Islet precursor cell (in vitro differentiated cells): ENCODE results near the gene TTC12.
A peak's percentile ranks its signal among the peaks of the same experiment; 100 is the strongest.

Experiments used
- DNase-seq: peaks from one replicate; pipeline ENCODE4 v3.0.0-alpha.2; 2018

TTC12 gene

GRCh38 chr11:113331441-113331840 lies 17.1 kb downstream of the TTC12 start:
- no peak for DNase-seq

DNA sequence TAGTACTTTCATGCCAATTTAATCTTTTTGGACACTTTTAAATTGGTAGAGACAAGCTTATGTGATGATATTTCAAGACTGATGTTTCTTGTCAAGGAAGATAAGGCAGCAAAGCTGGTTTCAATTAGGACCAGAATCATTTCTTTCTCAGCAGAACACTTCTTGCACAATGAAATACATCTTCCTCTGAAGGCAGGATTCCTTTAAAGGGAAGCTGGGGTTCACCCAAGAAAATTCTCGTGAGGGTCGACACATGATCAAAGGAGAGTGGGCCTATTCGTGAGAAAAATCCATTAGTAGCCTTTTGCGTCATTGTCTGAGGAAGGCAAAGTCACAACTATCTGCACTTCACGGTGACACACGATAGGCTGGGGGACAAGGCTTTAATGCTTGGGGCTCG lies 17.6 kb downstream of the TTC12 start:
- DNase-seq, result no peak

GRCh38 chr11:113332638-113333329 lies 18.4 kb downstream of the TTC12 start:
- no peak for DNase-seq

- DNase-seq, result no peak
Observed at GRCh38 chr11:113334183-113334582, 19.8 kb downstream of the TTC12 start.

- peak; percentile 69 for DNase-seq
Observed at GRCh38 chr11:113338730-113339129, 24.3 kb downstream of the TTC12 start.

- no peak for DNase-seq
Observed at GRCh38 chr11:113339929-113340589, 25.7 kb downstream of the TTC12 start.

- DNase-seq, result no peak
Observed at GRCh38 chr11:113341388-113342165, 27.2 kb downstream of the TTC12 start.

DNA sequence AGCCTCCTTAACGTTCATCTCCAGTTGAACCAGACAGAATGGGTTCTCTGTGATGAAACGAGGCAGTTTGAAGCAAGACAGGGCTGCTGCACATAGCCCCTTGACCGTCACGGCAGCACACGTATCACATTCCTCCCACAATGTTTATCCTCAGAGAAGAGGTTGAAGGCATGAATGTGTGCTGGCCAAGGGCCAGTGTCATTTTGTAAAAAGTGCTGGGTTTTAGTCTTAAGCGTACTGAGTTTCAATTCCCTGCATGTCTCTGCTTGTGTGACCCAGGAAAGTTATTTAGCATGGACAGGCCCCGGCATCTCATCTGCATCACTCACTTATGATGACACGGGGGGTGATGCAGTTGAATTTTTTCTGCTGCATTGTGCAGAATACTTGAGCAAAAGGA lies 31.6 kb downstream of the TTC12 start:
- DNase-seq, result no peak

- no peak for DNase-seq
Observed at GRCh38 chr11:113349528-113349927, 35.1 kb downstream of the TTC12 start.

GRCh38 chr11:113350336-113351067 lies 36.1 kb downstream of the TTC12 start:
- no peak for DNase-seq

GRCh38 chr11:113351068-113351450 lies 36.7 kb downstream of the TTC12 start:
- no peak for DNase-seq

DNA sequence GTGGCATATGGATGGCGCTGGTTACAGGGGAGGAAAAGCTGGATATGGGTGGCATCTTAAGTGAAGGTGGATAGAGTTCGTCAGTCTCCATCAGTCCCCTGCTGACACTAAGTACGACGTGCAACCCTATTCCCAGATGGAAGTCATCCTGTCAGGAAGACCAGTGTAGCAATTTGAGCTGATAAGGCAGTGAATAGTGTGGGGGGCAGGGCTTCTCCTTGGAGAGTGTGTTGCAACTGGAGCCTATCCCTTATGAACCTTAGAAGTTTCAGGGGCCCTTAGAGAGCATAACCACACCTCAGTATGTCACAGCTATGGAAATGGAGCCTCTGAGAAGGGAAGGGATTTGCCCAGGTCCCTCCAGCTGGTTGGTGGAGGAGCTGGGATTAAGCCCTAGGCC lies 37.1 kb downstream of the TTC12 start:
- no peak for DNase-seq

DNA sequence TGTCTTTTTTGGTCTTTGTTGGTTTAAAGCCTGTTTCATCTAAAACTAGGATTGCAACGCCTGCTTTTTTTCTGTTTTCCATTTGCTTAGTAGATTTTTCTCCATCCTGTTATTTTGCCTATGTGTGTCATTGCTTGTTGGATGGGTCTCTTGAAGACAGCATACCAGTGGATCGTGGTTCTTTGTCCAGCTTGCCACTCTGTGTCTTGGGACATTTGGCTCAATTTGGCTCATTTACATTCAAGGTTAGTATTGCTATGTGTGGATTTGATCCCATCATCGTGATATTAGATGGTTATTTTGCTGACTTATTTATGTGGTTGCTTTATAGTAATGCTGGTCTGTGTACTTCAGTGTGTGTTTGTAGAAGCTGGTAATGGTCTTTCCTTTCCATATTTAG lies 41.8 kb downstream of the TTC12 start:
- DNase-seq, result no peak

- DNase-seq, result no peak
Observed at GRCh38 chr11:113363406-113363805, 49.0 kb downstream of the TTC12 start.

DNA sequence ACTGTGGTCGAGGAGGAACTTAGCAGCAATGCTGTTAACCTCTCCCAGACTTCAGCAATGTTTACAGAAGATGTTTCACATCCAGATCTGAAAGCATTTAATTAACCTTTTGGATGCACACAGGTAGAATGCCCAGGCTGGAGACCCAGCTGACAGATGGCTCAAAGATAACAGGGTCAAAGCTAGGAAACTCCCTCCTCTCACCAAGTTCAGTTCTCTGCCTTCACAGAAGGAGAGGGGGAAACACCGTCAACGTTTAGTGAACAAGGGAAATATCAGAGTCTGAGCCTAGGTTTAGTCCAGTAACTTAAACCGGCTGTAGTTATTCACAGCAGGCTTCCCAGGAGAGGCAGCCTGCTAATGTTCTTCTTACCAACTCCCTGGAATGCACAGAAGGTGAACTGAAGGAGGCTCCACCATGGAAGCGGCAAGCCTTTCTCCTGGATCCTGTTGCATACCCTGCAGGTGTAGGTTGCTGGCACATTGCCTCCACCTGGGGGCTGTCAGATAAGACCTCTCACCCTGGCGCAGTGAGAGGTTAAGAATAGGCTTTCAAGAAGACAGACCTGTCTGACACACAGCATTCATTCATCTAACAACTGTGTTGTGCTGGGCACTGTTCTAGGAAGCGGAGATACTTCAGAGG lies 49.7 kb downstream of the TTC12 start:
- DNase-seq, result no peak

GRCh38 chr11:113365895-113366294 lies 51.5 kb downstream of the TTC12 start:
- DNase-seq, result no peak

GRCh38 chr11:113369411-113369810 lies 55.0 kb downstream of the TTC12 start:
- no peak for DNase-seq

GRCh38 chr11:113370634-113371033 lies 56.3 kb downstream of the TTC12 start:
- no peak for DNase-seq

DNA sequence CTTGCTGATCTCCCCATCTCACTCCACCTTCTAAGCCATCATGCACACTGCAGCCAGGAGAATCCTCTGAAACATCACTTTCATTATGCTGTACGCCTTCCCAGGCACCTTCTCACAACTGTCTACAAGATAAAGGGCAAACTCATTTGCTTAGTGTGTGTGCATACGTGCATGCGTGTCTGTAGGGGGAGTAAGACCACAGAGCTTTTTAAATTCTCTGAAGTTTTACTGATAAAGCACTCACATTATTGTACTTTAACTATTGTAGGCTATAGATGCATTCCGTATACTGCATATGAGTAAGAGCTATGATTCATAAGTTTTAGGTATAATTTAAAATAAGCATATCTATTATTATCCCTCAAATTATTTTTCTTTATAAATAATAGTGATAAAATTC lies 57.9 kb downstream of the TTC12 start:
- no peak for DNase-seq

GRCh38 chr11:113373306-113373705 lies 58.9 kb downstream of the TTC12 start:
- DNase-seq, result no peak

- DNase-seq, result no peak
Observed at GRCh38 chr11:113373981-113374560, 59.7 kb downstream of the TTC12 start.

DNA sequence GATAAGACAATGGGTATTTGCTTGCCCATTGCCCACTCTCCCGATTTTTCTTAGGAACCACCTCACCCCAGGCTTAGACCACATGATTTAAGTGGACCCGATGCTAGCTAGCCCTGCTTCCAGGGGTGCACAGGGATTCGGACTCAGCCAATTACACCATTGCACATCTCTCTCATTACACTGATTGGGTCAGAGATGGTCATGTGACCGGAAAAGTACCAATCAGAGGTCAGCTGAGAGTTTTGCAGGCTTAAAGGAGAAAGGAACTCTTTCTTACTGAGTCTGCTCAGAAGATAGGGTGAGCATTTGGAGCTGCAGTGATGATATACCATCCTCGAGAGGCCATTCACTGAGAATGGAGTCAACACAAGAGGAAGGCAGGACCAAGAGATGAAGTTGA lies 61.0 kb downstream of the TTC12 start:
- no peak for DNase-seq
